ENCODE measurements around the gene AMT. TPM values are rescaled to one million over a fixed set of nuclear protein-coding genes. Genes with fewer than 3 reads are reported as not detected.

AMT gene
- total and polyA plus RNA-seq, 2 of the 13 experiments (the other 11 are each of a cell fraction or from before 2014, with no cell fraction given), result 35.3 to 59.0 TPM

- no peak for TF ChIP-seq ZNF3 (CRISPR knock-in tag; IDR thresholded peaks at IDR 0.05)
- peak; percentile 20; the same call in 1 of the 2 replicates for TF ChIP-seq TOPORS (CRISPR knock-in tag; IDR thresholded peaks at IDR 0.05)
- TF ChIP-seq ARID3A (IDR thresholded peaks at IDR 0.05; ENCODE audit: low read depth, low read length), result no peak
- TF ChIP-seq ZFP36L2 (CRISPR knock-in tag; IDR thresholded peaks at IDR 0.05), result no peak
- no peak for TF ChIP-seq NBN (conservative IDR thresholded peaks at IDR 0.05)
- peak; percentile 66; the same call in 1 of the 2 replicates for TF ChIP-seq TFDP1 (CRISPR knock-in tag; IDR thresholded peaks at IDR 0.05; ENCODE audit: borderline replicate concordance)
- no peak for TF ChIP-seq ZBTB7B (CRISPR knock-in tag; IDR thresholded peaks at IDR 0.05)
- TF ChIP-seq KIAA2018 (CRISPR knock-in tag; IDR thresholded peaks at IDR 0.05; ENCODE audit: borderline replicate concordance), result no peak
- no peak for TF ChIP-seq ZNF510 (CRISPR knock-in tag; IDR thresholded peaks at IDR 0.05; ENCODE audit: low read depth)
- no peak for TF ChIP-seq HNF4G (IDR thresholded peaks at IDR 0.05; ENCODE audit: borderline replicate concordance, low read depth, low read length)
- no peak for TF ChIP-seq HNF4G (CRISPR knock-in tag; IDR thresholded peaks at IDR 0.05; ENCODE audit: borderline replicate concordance, low read depth)
- no peak for TF ChIP-seq MLLT10 (CRISPR knock-in tag; IDR thresholded peaks at IDR 0.05)
- TF ChIP-seq IKZF4 (CRISPR knock-in tag; IDR thresholded peaks at IDR 0.05; ENCODE audit: borderline replicate concordance, low read depth, not compliant biosample characterization), result peak; percentile 41
- TF ChIP-seq CREM (IDR thresholded peaks at IDR 0.05), result no peak
- TF ChIP-seq CREM (CRISPR knock-in tag; IDR thresholded peaks at IDR 0.05), result no peak
- TF ChIP-seq ZNF33B (CRISPR knock-in tag; IDR thresholded peaks at IDR 0.05), result 0 out of 2 replicates have a peak, but pooled peaks have one; percentile 28
- TF ChIP-seq ZIK1 (CRISPR knock-in tag; IDR thresholded peaks at IDR 0.05; ENCODE audit: borderline replicate concordance, low read depth), result 0 out of 2 replicates have a peak, but pooled peaks have one; percentile 44
- TF ChIP-seq ZSCAN25 (CRISPR knock-in tag; IDR thresholded peaks at IDR 0.05), result peak; percentile 46; the same call in 1 of the 2 replicates
Observed at GRCh38 chr3:49421890-49422378, 339 bp downstream of the AMT start (continued).

Data from HepG2 (cell line).